ENCODE results near the gene CCDC170. TPM values are rescaled to one million over a fixed set of nuclear protein-coding genes. Genes with fewer than 3 reads are reported as not detected.

Gene CCDC170
- total and polyA plus RNA-seq, 2 of the 8 experiments (the other 6 are each of a cell fraction or from before 2014, with no cell fraction given), result 0.06 to 0.09 TPM

- no peaks in the 10 kb centered on the region for H3K27me3 ChIP-seq (replicated peaks in 1 of 4; ENCODE audit: control insufficient read depth in 3 of 4, extremely low read depth in 1 of 4, insufficient read depth in 3 of 4, low read length in 3 of 4)
- 88% methylated on average over 4 of the region's 4 CpGs; no CpG with 5 or more reads in 1 of the 2 experiments for WGBS, 2 experiments (ENCODE audit: extremely low coverage in 1 of 2, insufficient coverage in 1 of 2, insufficient read length in 1 of 2, insufficient replicate concordance in 2 of 2, low coverage in 1 of 2, low lambda C conversion rate in 2 of 2, missing lambda C conversion rate in 1 of 2)
- no peak for DNase-seq (ENCODE audit: low read depth in 1 of 2, low spot score in 2 of 2)
- H2BK12ac ChIP-seq (ENCODE audit: low read depth, low read length), result no peak overlapping the region
- no peak overlapping the region for H2BK15ac ChIP-seq (ENCODE audit: low read length)
- no peak overlapping the region for H3K56ac ChIP-seq (replicated peaks; ENCODE audit: insufficient read length, low read depth, low read length)
- H4K20me1 ChIP-seq (replicated peaks in 1 of 2; ENCODE audit: control insufficient read depth in 1 of 2, insufficient read depth in 2 of 2, low read length in 2 of 2), result no peaks in the 10 kb centered on the region
- no peak overlapping the region for H3K23ac ChIP-seq (ENCODE audit: insufficient read length)
- no peak overlapping the region for H3K4ac ChIP-seq (replicated peaks; ENCODE audit: insufficient read length, low read depth, low read length)
- H3K9ac ChIP-seq (replicated peaks in 1 of 4; ENCODE audit: extremely low read depth in 1 of 4, low read depth in 3 of 4, low read length in 3 of 4), result no peak overlapping the region
- no peak overlapping the region for H2BK120ac ChIP-seq (replicated peaks; ENCODE audit: low read depth, low read length)
- no peak overlapping the region for H2BK5ac ChIP-seq (ENCODE audit: low read depth, low read length)
- ChIA-PET CTCF (ENCODE audit: partially characterized antibody) (interaction anchor here (1.4 kb wide), 1 partner anchor 249 kb away, joined by 3 read pairs; no protein-coding TSS in a partner anchor), POLR2A (ENCODE audit: partially characterized antibody) (no interaction called here)
- no peak for TF ChIP-seq TAF1 (IDR thresholded peaks at IDR 0.05; ENCODE audit: low read depth, low read length)
- no peak for TF ChIP-seq SP4 (IDR thresholded peaks at IDR 0.05; ENCODE audit: low read length)
- TF ChIP-seq ZNF274 (IDR thresholded peaks at IDR 0.05; ENCODE audit: borderline replicate concordance, extremely low read depth, low read length), result no peak
- TF ChIP-seq EGR1 (IDR thresholded peaks at IDR 0.05; ENCODE audit: borderline replicate concordance, low read depth, low read length), result no peak
- no peak for TF ChIP-seq RNF2 (IDR thresholded peaks at IDR 0.05; ENCODE audit: borderline replicate concordance, low read depth, low read length, missing control alignments, poor library complexity, severe bottlenecking)
- TF ChIP-seq SRF (IDR thresholded peaks at IDR 0.05; ENCODE audit: low read depth, low read length), result no peak
- no peak for TF ChIP-seq SIRT6 (IDR thresholded peaks at IDR 0.05; ENCODE audit: low read length)
- TF ChIP-seq CTBP2 (IDR thresholded peaks at IDR 0.05; ENCODE audit: borderline replicate concordance, insufficient read depth, insufficient read length, low read length), result no peak
- no peak for TF ChIP-seq RXRA (IDR thresholded peaks at IDR 0.05; ENCODE audit: insufficient read depth, low read depth, low read length)
- TF ChIP-seq POLR2AphosphoS5 (IDR thresholded peaks at IDR 0.05; ENCODE audit: low read depth, low read length), result no peak
- TF ChIP-seq JUN (IDR thresholded peaks at IDR 0.05; ENCODE audit: low read depth, low read length), result no peak
- no peak for TF ChIP-seq SIX5 (IDR thresholded peaks at IDR 0.05; ENCODE audit: low read depth, low read length)
- no peak for TF ChIP-seq KDM1A (IDR thresholded peaks at IDR 0.05; ENCODE audit: borderline replicate concordance, low read length)
- no peak for TF ChIP-seq TCF12 (IDR thresholded peaks at IDR 0.05; ENCODE audit: low read depth, low read length)
- no peak overlapping the region for H2BK20ac ChIP-seq (ENCODE audit: low read length)
- no peak overlapping the region for H3K18ac ChIP-seq (ENCODE audit: extremely low read depth, low read length)
- H3K79me1 ChIP-seq (ENCODE audit: low read depth, low read length), result no peaks in the 10 kb centered on the region
- no peak overlapping the region for H4K91ac ChIP-seq (replicated peaks; ENCODE audit: insufficient read length, low read length)
- peaks cover 2 to 6% of the 10 kb centered on the region in 2 experiments; a peak in 2 of 4 replicates for H3K9me3 ChIP-seq (ENCODE audit: insufficient read depth in 2 of 2, low read depth in 1 of 2, low read length in 1 of 2)
- no peak overlapping the region for H2AK5ac ChIP-seq (ENCODE audit: low read depth, low read length)
- H3K27ac ChIP-seq (ENCODE audit: low read depth, low read length), result no peak overlapping the region
- H3K23me2 ChIP-seq (ENCODE audit: low read depth, low read length), result no peaks in the 10 kb centered on the region
- no peaks in the 10 kb centered on the region; a peak in 2 of 7 replicates for H3K4me1 ChIP-seq (replicated peaks in 1 of 4; ENCODE audit: control insufficient read depth in 3 of 4, insufficient read depth in 4 of 4, low read length in 3 of 4)
- H4K5ac ChIP-seq (ENCODE audit: insufficient read length, low read depth, low read length), result no peak overlapping the region
- H4K8ac ChIP-seq (ENCODE audit: extremely low read depth, insufficient read depth, low read length), result no peak overlapping the region
- H3K14ac ChIP-seq (ENCODE audit: insufficient read length), result no peak overlapping the region
- FAIRE-seq, result no peak
- H3K36me3 ChIP-seq (ENCODE audit: control insufficient read depth in 2 of 4, insufficient read depth in 4 of 4, low read length in 3 of 4), result no peaks in the 10 kb centered on the region
- H2AFZ ChIP-seq (ENCODE audit: low read length), result no peak overlapping the region
- no peak overlapping the region for H3K4me2 ChIP-seq (ENCODE audit: insufficient read depth in 1 of 2, low read depth in 2 of 2, low read length in 2 of 2)
- H3K79me2 ChIP-seq (ENCODE audit: control insufficient read depth in 1 of 2, insufficient read depth in 2 of 2, low read length in 2 of 2), result no peaks in the 10 kb centered on the region
- no peak overlapping the region for H3K4me3 ChIP-seq (ENCODE audit: extremely low read depth in 1 of 4, insufficient read depth in 2 of 4, low read depth in 3 of 4, low read length in 4 of 4)
Measured at GRCh38 chr6:151656392-151656791, 162.6 kb downstream of the CCDC170 start.
